ENCODE results near the gene RCC1.

- TF ChIP-seq CTCF (IDR thresholded peaks at IDR 0.05; ENCODE audit: low read depth, low read length) (no peak), EZH2phosphoT487 (IDR thresholded peaks at IDR 0.05; ENCODE audit: low read depth) (no peak)
Measured at GRCh38 chr1:28518745-28519341, 13.0 kb downstream of the RCC1 start.
